ENCODE data around the gene CACNA2D4.

Gene CACNA2D4

DNA sequence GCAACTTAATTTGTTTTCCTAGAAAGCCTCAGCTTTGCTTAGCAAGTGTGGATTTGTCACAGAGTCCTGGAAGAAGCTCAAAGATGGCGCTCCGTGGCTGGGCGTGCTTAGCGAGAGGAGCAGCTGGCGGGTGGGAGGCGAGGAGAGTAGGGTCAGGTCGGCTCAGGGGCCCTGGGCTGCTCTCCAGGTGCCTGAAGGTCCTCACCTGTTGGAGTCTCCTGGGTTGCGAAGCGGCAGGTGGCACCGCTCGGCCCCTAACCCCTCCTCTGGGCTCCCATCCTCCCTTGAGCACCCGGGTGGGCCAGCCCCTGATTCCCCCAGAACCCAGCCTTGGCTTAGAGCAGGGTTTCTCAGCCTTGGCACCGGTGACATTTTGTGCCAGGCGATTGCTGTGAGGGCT lies 73.0 kb downstream of the CACNA2D4 start:
- DNase-seq (ENCODE audit: extremely low read depth, insufficient read length): no peak
- no peak overlapping the region for H3K4me3 ChIP-seq (replicated peaks; ENCODE audit: low read depth, low read length)
- H3K27me3 ChIP-seq (replicated peaks; ENCODE audit: control insufficient read depth, insufficient read depth, low read length): peaks cover 4% of the 10 kb centered on the region; the same call in 1 of the 2 replicates
- no peaks in the 10 kb centered on the region for H3K36me3 ChIP-seq (ENCODE audit: control insufficient read depth, insufficient read depth, low read length)
- TF ChIP-seq, protein P1, sequence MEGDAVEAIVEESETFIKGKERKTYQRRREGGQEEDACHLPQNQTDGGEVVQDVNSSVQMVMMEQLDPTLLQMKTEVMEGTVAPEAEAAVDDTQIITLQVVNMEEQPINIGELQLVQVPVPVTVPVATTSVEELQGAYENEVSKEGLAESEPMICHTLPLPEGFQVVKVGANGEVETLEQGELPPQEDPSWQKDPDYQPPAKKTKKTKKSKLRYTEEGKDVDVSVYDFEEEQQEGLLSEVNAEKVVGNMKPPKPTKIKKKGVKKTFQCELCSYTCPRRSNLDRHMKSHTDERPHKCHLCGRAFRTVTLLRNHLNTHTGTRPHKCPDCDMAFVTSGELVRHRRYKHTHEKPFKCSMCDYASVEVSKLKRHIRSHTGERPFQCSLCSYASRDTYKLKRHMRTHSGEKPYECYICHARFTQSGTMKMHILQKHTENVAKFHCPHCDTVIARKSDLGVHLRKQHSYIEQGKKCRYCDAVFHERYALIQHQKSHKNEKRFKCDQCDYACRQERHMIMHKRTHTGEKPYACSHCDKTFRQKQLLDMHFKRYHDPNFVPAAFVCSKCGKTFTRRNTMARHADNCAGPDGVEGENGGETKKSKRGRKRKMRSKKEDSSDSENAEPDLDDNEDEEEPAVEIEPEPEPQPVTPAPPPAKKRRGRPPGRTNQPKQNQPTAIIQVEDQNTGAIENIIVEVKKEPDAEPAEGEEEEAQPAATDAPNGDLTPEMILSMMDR (IDR thresholded peaks at IDR 0.05; ENCODE audit: insufficient read depth, low read length, poor library complexity, severe bottlenecking): no peak

DNA sequence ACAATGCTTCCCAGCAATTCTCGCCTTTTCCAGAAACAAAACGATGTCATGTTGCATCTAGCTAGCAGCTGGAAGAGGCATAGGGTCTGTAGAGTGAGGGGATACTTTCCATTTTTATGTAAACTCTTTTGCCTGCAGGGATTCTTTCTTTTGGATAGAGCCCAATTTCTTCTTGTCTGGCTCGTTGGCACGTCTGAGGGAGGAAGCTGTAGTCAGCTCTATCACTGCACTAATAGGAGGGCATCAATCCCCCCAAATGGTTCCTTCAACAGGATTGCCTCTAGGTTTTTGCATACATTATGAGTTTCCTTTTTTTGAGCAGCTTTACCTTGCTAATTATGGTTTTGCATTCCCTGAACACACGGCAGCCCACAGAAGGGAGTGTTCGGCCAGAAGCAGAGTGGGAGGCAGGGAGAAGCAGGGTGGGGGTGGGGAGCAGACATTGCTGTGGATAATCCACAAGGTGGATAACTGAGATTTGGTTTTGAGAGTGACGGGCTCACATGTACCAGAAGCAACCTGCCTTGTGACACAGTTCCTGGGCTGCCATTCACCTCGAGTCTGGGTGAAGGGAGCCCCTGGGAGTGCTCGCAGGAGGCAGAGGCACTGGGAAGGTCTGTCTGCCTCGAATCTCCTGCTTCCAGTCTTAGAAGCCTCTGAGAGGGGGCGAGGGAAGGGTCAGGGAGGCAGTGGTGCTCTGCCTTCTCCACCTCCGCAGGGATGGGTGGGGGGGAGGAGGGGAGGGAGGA lies 73.6 kb downstream of the CACNA2D4 start:
- DNase-seq (ENCODE audit: extremely low read depth, insufficient read length): no peak
- Histone ChIP-seq H3K27me3 (replicated peaks; ENCODE audit: control insufficient read depth, insufficient read depth, low read length) (peaks cover 4% of the 10 kb centered on the region; the same call in 1 of the 2 replicates), H3K4me3 (replicated peaks; ENCODE audit: low read depth, low read length) (no peak overlapping the region), H3K36me3 (ENCODE audit: control insufficient read depth, insufficient read depth, low read length) (no peaks in the 10 kb centered on the region)
- TF ChIP-seq, protein P1 (IDR thresholded peaks at IDR 0.05; ENCODE audit: insufficient read depth, low read length, poor library complexity, severe bottlenecking): no peak

DNA sequence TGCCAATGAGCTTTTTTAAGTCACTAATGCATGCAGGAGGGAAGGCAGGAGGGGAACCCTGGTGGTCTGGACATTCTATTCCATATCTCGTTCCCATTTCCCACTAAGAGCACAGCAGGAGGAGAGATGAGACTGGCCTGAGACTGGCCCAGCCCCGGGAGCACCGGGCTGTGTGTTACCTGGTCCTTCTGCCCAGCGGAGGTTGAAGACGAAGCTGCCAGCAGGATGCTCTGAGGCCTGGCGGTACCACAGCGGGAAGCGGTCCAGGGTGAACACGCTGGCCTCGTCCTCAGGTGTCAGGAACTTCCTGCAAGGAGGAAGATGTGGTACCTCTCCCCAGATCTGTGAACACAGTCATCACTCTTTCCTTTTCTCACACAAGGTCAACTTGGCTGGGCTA lies 74.2 kb downstream of the CACNA2D4 start:
- TF ChIP-seq, protein P1 (IDR thresholded peaks at IDR 0.05; ENCODE audit: insufficient read depth, low read length, poor library complexity, severe bottlenecking): no peak
- Histone ChIP-seq H3K4me3 (replicated peaks; ENCODE audit: low read depth, low read length) (no peak overlapping the region), H3K27me3 (replicated peaks; ENCODE audit: control insufficient read depth, insufficient read depth, low read length) (peaks cover 4% of the 10 kb centered on the region; the same call in 1 of the 2 replicates), H3K36me3 (ENCODE audit: control insufficient read depth, insufficient read depth, low read length) (no peaks in the 10 kb centered on the region)
- no peak for DNase-seq (ENCODE audit: extremely low read depth, insufficient read length)

DNA sequence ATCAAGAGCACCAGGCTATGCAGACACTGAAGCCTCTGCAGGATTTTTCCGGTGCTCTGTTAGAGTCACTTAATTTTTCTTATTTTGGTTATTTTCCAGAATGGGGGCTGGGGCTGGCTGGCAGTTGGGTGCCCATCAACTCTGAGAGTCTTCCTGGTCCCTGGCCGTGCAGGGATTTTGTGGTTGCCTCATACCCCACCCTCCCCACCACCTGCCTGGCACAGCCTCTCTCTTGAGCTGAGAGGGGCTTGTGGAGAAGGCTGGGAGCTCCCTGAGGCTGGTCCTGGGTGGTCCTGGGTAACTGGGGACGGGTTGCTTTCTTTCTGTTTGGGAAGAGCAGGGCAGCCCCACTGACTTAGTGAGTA lies 74.8 kb downstream of the CACNA2D4 start:
- DNase-seq (ENCODE audit: extremely low read depth, insufficient read length): no peak
- Histone ChIP-seq H3K36me3 (ENCODE audit: control insufficient read depth, insufficient read depth, low read length) (no peaks in the 10 kb centered on the region), H3K4me3 (replicated peaks; ENCODE audit: low read depth, low read length) (no peak overlapping the region), H3K27me3 (replicated peaks; ENCODE audit: control insufficient read depth, insufficient read depth, low read length) (peaks cover 4% of the 10 kb centered on the region; the same call in 1 of the 2 replicates)
- TF ChIP-seq, protein P1 (IDR thresholded peaks at IDR 0.05; ENCODE audit: insufficient read depth, low read length, poor library complexity, severe bottlenecking): no peak

DNA sequence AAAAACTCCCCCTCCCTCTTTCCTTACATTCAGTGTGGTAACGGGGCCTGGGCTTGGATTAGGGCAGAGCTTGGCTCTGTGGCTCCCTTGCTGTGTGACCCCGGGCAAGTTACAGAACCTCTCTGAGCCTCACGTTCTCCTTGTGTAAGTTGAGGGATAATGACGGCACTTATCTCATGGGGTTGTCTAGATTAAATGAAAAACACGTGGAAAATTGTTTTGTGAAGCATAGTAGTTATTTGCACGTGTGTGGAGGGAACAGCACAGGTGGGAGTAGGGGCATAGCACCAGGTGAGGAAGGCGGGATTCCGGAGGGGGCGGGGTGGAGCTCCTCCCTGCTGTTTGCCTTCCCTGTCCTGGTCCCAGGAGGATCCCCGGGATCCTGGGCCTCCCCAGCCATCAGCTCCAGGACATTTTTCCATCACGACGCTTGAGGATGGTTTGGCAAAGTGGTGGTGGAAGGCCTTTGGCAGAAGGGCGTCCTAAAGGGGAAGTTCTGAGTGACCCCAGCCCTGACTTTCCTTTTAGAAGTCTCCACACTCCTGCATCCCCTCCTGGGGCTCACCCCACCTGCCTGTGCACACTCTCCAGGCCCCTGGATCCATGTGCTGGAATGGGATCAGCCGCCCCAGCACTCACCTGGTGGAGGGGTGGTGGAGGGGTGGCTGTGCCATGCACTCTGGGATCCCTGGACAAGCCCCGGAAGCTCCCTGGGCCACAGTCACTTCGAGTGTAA lies 75.4 kb downstream of the CACNA2D4 start:
- Histone ChIP-seq H3K27me3 (replicated peaks; ENCODE audit: control insufficient read depth, insufficient read depth, low read length) (peaks cover 4% of the 10 kb centered on the region; the same call in 1 of the 2 replicates), H3K36me3 (ENCODE audit: control insufficient read depth, insufficient read depth, low read length) (no peaks in the 10 kb centered on the region), H3K4me3 (replicated peaks; ENCODE audit: low read depth, low read length) (no peak overlapping the region)
- DNase-seq (ENCODE audit: extremely low read depth, insufficient read length): no peak
- TF ChIP-seq, protein P1 (IDR thresholded peaks at IDR 0.05; ENCODE audit: insufficient read depth, low read length, poor library complexity, severe bottlenecking): no peak
